GM19193 (cell line): Measurements from ENCODE around the gene PLA2R1.

Source experiments
- POLR2A ChIP-seq: IDR thresholded peaks from 4 replicates; pipeline ENCODE4 v1.6.1; 2011; ENCODE audit not compliant: insufficient read depth, insufficient read length; ENCODE audit errors: extremely low read depth

The PLA2R1 gene

DNA sequence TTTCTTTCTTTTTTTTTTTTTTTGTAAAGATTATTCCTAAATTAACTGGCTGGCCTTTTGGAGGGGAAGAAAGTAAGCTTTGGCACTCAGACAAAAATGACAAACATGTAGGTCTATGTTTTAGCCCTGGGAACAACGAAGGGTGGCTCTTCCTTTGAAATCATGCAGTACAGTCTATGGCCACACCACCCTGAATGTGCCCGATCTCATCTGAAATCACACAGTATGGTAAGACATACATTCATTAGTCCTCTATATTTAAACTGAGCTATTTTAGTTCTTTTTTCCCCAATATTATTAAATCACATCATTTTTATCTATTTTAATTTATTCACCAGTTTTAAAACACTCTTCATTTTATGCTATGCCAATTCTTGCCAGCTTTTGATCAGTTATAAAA lies 48.2 kb downstream of the PLA2R1 start:
- TF ChIP-seq POLR2A = no peak

DNA sequence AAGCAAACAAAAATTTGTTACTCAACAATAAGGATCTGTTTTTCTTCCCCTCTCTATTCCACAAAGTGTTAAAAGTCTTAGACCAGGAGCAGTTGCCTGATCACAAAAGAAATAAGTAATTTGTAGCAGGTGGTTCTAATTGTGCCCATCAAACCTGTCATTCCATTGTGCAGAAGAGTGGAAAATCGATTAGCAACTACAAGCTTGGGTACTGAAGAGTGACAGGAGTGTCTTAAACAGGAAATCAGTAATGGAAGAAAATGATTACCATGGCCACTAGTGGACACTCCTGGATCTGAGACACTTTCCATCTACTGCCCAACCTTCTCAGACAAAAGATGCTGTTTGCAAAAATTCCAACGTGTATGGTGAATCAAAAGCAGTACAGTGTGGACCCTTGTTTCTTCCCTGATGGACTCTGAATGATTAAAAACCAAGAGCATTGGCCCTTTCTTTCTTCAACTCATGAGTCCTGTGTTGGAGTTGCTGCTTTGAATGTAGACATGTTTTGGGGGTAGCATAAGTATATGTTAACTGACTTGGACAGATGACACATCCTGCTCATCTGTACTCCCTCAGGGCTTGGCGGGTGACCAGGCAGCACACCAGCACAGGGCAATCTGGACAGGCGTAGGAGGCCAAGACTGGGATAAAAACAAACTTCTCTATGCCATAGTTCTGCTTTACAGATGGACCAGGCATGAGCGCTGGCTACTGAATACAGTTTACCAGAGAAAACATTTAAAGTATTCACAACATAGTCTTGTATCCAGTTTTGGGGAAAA lies 51.9 kb downstream of the PLA2R1 start:
- TF ChIP-seq POLR2A = no peak

DNA sequence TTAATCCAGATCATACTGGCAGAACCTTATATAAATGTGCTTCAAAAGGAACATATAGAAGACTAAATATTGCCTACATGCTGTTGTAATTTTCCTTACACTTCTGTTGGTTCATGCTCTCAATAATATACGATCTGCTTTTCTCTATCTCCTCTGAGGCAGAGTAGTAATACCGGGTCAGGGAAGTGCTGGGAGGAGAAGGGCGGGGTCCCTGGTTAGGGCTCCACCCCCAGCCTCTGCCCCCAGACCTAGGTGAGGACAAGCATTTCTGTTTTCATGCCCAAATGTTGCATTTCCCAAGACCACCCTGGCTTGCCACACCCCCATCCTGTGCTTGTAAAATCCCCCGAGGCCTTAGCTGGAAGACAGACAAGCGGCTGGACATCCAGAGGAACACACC lies 55.3 kb downstream of the PLA2R1 start:
- no peak for TF ChIP-seq POLR2A

DNA sequence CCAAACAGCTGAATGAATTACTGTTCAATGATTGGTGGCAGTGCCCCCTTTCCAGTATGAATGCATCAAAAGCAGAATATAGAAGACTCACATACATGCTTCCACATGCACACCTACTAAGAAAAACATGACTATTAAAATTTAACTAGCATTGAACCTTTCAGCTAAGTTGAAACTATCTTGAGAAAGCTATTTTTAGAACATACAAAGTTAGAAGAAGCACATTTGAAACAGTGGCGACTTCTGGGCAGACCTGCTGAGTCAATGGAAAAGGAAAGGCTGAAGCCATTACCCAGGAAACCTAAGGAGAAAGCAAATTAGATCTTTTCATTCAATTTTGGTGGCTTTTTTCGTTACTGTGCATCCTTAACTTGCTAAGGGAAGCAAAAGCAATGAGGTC lies 55.9 kb downstream of the PLA2R1 start:
- no peak for TF ChIP-seq POLR2A

DNA sequence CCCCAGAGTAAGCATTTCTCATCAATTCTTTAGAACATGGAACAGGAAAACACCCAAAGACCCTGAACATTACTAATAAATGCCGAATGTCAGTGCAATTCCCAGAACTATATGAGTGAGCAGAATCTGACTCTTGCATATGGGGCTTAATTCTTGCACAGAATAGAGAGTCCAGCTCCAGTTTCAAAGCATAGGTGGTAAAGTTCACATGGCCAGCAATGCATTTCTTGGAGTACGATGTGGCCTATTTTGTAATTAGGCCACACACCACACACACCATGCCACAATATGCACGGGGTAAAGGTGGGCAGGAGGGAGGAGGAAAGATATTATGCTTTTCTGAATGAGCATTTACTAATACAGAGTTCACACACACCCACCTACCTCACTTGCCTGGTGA lies 56.5 kb downstream of the PLA2R1 start:
- no peak for TF ChIP-seq POLR2A

DNA sequence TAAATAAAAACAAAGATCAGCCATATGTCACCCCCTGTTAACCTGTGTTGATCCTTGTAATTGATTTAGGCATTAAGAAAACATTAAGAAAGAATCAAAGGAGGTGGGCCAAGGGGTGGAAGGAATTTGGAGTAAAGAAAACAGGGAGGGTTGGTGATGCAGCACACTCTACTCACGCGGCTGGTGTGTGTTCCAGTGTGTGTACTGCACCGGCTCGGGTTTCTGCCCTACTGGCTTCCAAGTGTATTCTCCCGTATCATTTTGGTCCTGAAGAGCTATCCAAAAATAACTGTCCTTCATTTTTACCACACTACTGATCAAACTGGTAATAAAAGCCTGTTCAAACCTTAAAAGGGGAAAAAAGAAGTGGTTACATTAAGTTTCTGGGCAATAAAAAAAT lies 56.9 kb downstream of the PLA2R1 start:
- TF ChIP-seq POLR2A = no peak

DNA sequence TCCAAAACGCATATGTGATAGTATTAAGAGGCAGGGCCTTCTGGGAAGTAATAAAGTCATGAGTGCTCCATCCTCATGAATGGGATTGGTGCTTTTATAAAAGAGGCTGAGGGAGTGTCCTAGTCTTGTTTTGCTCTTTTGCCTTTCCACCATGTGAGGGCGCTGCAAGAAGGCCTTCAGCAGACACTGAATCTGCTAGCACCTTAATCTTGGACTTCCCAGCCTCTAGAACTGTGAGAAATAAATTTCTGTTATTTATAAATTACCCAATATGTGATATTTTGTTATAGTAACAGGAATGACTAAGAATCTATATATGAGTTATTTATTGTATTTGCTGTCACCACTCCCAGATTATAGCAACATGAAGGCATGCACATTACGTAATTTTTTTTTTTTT lies 63.5 kb downstream of the PLA2R1 start:
- TF ChIP-seq POLR2A = no peak

DNA sequence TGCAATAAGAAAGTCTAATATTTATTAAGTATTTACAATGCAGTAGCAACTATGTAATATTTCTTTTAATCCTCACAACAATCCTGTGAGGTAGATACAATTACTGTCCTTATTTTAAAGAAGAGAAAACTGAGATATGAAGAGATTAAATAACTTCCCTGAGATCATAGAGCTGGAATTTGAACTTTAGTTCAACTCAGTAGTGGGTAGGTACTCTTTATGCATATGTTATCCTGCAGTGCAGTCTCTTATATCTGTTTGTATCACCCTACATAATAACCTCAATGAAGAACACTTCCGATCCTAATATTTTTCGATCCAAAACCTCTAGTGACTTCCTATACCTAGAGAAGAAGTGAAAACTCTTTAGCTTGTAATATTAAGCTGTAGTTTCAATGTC lies 64.2 kb downstream of the PLA2R1 start:
- no peak for TF ChIP-seq POLR2A

DNA sequence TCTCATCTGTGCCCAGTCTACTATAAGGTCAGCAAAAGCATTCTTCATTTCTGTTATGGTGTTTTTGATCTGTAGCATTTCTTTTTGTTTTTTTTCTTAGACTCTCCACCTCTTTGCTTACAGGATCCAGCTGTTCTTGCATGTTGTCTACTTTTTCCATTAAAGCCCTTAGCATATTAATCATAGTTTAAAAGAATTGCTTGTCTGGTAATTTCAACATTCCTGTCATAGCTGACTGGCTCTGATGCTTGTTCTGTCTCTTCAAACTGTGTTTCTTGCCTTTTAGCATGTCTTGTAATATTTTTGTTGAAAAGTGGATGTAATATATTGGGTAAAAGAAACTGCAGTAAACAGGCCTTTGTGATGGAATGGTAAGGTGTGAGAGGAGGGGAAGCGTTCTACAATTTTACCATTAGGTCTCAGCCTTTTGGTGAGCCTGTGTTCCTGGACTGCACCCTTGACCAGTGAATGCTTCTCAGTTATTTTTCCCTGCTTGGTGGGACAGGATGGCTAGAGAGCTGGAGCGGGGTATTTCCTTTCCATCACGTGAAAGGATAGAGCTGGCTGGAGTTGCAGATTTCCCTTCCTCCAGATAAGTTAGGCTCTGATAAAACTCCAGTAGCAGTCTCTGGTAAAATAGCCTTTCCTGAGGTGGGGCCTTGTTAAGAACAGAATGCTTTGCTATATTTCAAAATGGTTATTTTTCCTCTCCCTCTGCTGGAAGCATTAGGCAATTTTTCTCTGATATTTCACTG lies 65.4 kb downstream of the PLA2R1 start:
- no peak for TF ChIP-seq POLR2A

DNA sequence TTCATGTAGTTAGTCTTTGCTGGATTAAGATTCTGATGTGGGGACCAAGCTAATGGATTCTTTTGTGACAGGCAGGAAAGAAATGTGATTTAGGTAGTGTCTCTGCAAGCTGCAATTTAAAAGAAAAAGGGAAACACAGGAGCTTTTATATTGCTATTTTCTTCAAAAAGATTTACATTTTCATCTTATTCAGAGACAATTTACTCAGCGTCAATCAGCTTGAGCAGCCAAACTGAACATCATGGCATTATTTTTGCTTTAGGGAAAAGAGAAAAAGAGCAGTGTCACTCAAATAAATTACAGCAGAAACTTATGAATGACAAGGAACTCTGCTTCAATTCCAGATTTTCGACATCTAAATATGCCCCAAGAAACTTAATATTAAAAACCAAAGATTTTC lies 67.4 kb downstream of the PLA2R1 start:
- no peak for TF ChIP-seq POLR2A

DNA sequence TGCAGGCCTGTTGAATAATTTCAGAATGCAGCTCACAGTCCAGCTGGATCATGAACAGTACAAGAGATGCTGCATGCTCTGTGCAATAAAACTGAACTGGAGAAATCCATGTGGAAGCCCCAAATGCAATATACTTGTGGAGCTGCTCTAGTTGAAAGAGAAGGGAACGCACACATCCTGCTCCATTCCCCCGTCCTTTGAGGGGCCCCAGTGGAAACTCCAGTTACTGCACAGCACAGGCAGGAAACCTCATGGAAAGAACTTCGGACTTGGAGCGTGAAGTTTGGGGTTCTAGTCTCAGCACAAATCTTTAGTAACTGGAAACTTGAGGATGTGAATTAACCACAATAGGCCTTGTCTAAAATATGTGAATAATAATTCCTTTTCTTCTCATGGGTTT lies 73.2 kb downstream of the PLA2R1 start:
- no peak for TF ChIP-seq POLR2A

DNA sequence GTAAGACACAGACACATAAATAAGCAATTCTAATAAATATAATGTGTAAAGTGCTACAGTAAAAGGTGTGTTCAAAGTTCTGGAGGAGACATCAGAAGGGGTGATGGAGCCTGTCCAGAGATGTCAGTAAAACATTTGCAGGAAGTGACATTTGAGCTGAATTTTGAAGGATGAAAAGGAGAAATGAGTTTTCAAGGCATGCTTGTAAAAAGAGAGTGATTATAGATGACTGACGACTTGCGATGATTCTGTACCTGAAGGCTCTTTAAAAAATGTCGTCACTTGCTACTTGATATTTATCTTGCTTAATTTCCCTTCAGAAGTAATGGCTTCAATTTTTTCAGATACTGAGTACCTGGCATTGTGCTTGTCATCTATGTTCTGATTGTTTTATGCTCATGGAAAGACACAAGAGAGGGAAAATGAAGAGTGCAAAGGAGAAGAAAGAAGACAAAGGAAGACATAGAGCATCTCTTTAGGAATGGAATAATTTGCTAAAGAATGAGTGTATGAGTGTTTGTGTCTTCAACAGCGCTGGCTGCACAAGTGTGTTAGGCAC lies 73.9 kb downstream of the PLA2R1 start:
- TF ChIP-seq POLR2A = no peak

DNA sequence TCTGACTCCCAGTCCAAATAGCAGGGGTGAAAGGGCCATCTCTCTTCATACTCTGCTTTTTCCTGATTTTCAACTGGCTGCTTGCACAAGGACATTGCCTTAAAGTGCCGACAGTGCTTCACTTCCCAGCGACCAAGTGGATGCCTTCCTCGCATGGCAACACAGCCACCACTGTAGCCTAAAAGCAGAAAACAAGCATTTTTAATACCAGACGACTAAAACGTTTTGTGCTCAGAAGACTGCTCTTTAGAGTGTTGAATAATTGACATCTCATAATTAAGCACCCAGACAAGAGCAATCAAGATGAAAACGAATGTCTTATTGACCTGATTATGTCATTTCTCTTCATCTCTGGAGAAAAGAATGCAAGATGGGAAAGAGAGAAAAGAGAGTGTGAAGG lies 75.2 kb downstream of the PLA2R1 start:
- no peak for TF ChIP-seq POLR2A

DNA sequence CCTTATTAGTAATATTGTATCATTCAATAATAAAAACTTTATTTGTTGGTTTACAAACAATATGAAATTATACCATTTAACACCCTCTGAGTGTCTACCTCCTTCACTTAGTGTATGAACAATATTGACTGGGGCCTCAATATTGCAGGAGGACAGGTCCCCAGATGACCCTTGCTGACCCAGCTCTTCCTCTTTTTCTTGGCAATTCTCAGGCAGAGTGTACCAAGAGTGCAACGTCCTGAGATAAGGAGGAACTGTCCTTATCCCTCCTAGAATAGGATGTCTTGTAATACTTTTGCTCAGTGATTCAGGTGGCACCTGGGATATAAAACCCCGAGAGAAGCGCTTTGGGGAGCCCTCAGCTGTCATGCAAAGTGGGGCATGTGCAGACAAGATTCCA lies 76.8 kb downstream of the PLA2R1 start:
- no peak for TF ChIP-seq POLR2A

DNA sequence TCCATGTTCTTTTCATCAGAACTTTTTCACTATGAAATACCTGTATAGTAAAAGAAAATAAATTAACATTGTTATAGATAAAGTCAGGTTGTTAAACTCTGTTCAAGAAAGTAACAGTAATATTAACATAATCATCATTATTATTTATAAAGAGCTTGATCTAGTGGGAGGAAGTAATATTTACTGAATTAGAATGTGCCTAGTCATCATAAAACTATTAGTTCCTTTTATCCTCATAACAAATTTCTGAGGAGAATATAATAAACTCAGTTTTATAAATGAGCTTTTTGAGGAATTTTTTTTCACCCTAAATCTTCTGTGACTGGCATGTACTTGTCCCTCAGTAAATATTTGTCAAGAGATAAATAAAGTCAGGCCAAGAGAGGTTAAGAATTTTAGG lies 78.4 kb downstream of the PLA2R1 start:
- no peak for TF ChIP-seq POLR2A

DNA sequence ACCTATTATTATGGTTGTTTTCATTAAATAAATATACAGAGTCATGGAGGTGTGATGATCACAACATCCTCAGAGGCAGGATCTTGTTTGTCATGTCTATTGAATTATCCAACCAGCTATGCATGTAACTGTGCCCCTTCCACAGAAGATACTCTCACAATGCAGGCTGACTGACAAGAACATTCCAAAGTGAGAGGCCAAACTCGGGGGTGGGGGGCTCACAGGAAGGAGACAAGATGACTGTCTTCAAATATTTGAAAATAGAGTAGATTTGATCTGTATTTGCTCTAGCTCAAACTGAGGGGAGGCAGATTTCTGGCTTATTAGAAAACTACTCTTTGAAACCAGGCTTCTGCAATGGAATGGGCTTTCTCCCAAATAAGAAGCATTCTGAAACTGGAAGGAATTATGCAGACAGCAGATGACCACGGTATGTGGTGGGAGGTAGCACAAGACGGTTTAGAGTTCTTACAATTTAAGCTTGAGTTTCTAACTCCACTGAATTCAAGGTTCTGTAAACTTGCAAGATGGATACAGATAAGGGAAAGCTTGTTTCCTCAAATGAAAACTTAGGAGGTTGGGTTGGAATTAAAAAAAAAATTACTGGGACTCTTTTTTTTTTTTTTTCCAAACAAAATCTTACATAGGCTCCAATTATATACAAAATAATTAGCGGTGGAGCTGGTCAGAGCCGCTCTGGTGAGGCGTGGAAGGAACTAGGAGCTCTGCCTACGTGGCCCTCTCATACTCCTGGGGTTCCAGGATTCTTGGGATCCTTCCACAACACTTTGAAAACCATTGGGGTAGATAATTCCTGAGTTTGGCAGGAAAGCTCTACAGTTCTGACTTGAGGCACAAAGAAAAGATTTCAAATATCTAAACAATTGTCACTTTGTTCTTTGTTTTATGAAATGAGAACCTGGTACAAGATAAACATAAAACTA lies 79.3 kb downstream of the PLA2R1 start:
- no peak for TF ChIP-seq POLR2A

DNA sequence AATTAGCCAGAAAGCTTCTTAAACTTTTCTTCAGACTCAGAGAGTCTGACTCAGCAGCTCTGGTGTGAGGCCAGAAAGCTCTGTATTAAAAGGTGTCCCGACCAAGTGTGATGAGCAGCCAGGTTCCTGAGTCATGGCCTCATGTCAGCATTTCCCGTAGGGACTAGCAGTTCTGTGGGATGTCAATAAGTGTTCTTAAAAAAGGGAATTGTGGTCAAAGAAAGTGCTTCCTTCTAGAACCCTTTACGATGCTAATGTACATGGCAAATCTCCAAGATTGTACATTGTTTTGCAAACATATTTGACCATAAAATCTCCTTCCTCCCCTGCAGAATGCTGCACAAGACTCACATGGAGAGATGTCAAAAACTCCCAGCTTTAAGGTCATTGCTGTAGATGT lies 80.1 kb downstream of the PLA2R1 start:
- no peak for TF ChIP-seq POLR2A
